Caco-2 (cell line): ENCODE measurements around the gene ABHD5. TPM values are rescaled to one million over a fixed set of nuclear protein-coding genes. Genes with fewer than 3 reads are reported as not detected.

Experiments
- BruUV-seq: library from RNA; stranded (reverse); fragments of 400-500 nt; replicated peaks from 2 replicates; lab custom pipeline; 2021; lab: Mats Ljungman, UMichigan
- CTCF ChIA-PET: fragments of 300-600 bp; sonication (Branson Sonifier 250); formaldehyde crosslinking; loops from one replicate; lab custom pipeline; 2022; ENCODE audit warnings: antibody characterized with exemption; lab: Charles Lee
- POLR2A ChIA-PET: fragments of 300-600 bp; sonication (Branson Sonifier 250); formaldehyde crosslinking; loops from one replicate; lab custom pipeline; 2022; ENCODE audit warnings: antibody characterized with exemption; lab: Charles Lee
- DNase-seq, 2 experiments: peaks; one replicate each; pipeline versions ENCODE4 v3.0.0 to v3.0.0-alpha.2; 2020 to 2022
- H3K27me3 ChIP-seq: replicated peaks from 2 replicates; pipeline ENCODE4 v1.6.0; 2011; ENCODE audit warnings: low read length; ENCODE audit not compliant: control insufficient read depth, insufficient read depth
- H3K36me3 ChIP-seq: 2 replicates; pipeline ENCODE4 v1.5.1; 2011; ENCODE audit warnings: low read length; ENCODE audit not compliant: control insufficient read depth, insufficient read depth
- H3K4me1 ChIP-seq: fragments of 250-450 bp; sonication (Bioruptor Pico); 2 replicates; pipeline ENCODE4 v1.5.1; 2020; ENCODE audit warnings: mild to moderate bottlenecking
- H3K4me3 ChIP-seq: 2 replicates; pipeline ENCODE4 v1.5.1; 2011; ENCODE audit warnings: low read depth, mild to moderate bottlenecking, control low read depth, low read length
- H3K9me3 ChIP-seq: fragments of 250-450 bp; sonication (Bioruptor Pico); 2 replicates; pipeline ENCODE4 v1.5.1; 2020; ENCODE audit warnings: mild to moderate bottlenecking, moderate library complexity
- H3K27ac Mint-ChIP-seq: one replicate; pipeline ENCODE4 v1.8.0; 2022; ENCODE audit warnings: mixed read lengths; ENCODE audit not compliant: unreplicated experiment
- H3K27me3 Mint-ChIP-seq: one replicate; pipeline ENCODE4 v1.8.0; 2022; ENCODE audit warnings: mixed read lengths; ENCODE audit not compliant: insufficient read depth, unreplicated experiment
- H3K36me3 Mint-ChIP-seq: one replicate; pipeline ENCODE4 v1.8.0; 2022; ENCODE audit warnings: mild to moderate bottlenecking, mixed read lengths; ENCODE audit not compliant: insufficient read depth, unreplicated experiment
- H3K4me1 Mint-ChIP-seq: one replicate; pipeline ENCODE4 v1.8.0; 2022; ENCODE audit warnings: low read depth, mixed read lengths; ENCODE audit not compliant: unreplicated experiment
- H3K4me3 Mint-ChIP-seq: one replicate; pipeline ENCODE4 v1.8.0; 2022; ENCODE audit warnings: mild to moderate bottlenecking, moderate library complexity, mixed read lengths; ENCODE audit not compliant: unreplicated experiment
- H3K9me3 Mint-ChIP-seq: one replicate; pipeline ENCODE4 v1.8.0; 2022; ENCODE audit warnings: mixed read lengths; ENCODE audit not compliant: unreplicated experiment
- CTCF ChIP-seq, 2 experiments: fragments of 200-600 bp in 1 of 2; IDR thresholded peaks; 1 replicate in 1 of 2; 2 replicates in 1 of 2; pipeline versions ENCODE4 v1.5.1 to v1.8.0; 2011 to 2022; ENCODE audit warnings: antibody characterized with exemption in 1 of 2, control low read depth in 1 of 2, inconsistent platforms in 1 of 2, low read depth in 1 of 2, low read length in 1 of 2, mild to moderate bottlenecking in 1 of 2, moderate library complexity in 1 of 2; ENCODE audit not compliant: insufficient read depth in 1 of 2, severe bottlenecking in 1 of 2, unreplicated experiment in 1 of 2
- intact Hi-C: fragments of 100-400 bp; cut with micrococcal nuclease; formaldehyde crosslinking; loops from one replicate; pipeline ENCODE4 v1.10.0; 2022; ENCODE audit not compliant: unreplicated experiment
- total RNA-seq: library from RNA; stranded (reverse); gene quantifications from 2 replicates; pipeline ENCODE4 v1.2.3, GENCODE V29; 2022

The ABHD5 gene
- total RNA-seq, 1 experiment from 2014 or later, result 12.3 TPM

- TF ChIP-seq CTCF (IDR thresholded peaks at IDR 0.05; ENCODE audit: insufficient read depth in 1 of 2, low read depth in 1 of 2, low read length in 1 of 2, severe bottlenecking in 1 of 2, unreplicated experiment in 1 of 2), result no peak
- Mint-ChIP-seq H3K27ac (peak overlapping the region; percentile 45), H3K4me3 (no peak overlapping the region), H3K9me3 (peaks cover 8% of the 10 kb centered on the region), H3K36me3 (no peaks in the 10 kb centered on the region), H3K4me1 (peaks cover 31% of the 10 kb centered on the region), H3K27me3 (no peaks in the 10 kb centered on the region)
- H3K4me1 ChIP-seq, result peaks cover 43% of the 10 kb centered on the region
- H3K9me3 ChIP-seq, result no peaks in the 10 kb centered on the region
- no peak for DNase-seq
- ChIA-PET CTCF (no interaction called here), POLR2A (no interaction called here)
- H3K4me3 ChIP-seq, result no peak overlapping the region
- BruUV-seq, result no TSS peak
- H3K27me3 ChIP-seq, result no peaks in the 10 kb centered on the region
- intact Hi-C loops, result loop anchor here (5.0 to 10.0 kb wide), 2 partner anchors 131 to 213 kb away; partner anchors contain the start of gene ANO10
- no peaks in the 10 kb centered on the region for H3K36me3 ChIP-seq
These were observed 64.9 kb downstream of the ABHD5 start for GRCh38 chr3:43755516-43756200.

GRCh38 chr3:43757666-43758321, 67.1 kb downstream of the ABHD5 start:
- Histone ChIP-seq H3K9me3 (no peaks in the 10 kb centered on the region), H3K4me1 (peaks cover 43% of the 10 kb centered on the region), H3K27me3 (no peaks in the 10 kb centered on the region), H3K4me3 (no peak overlapping the region), H3K36me3 (no peaks in the 10 kb centered on the region)
- peaks cover 8% of the 10 kb centered on the region for H3K9me3 Mint-ChIP-seq
- intact Hi-C loops, result loop anchor here (5.0 to 10.0 kb wide), 2 partner anchors 133 to 215 kb away; partner anchors contain the start of gene ANO10
- H3K4me1 Mint-ChIP-seq, result peaks cover 31% of the 10 kb centered on the region
- H3K36me3 Mint-ChIP-seq, result no peaks in the 10 kb centered on the region
- DNase-seq, result peak in 1 of 2 experiments; percentile 33
- H3K4me3 Mint-ChIP-seq, result peak overlapping the region; percentile 41
- peak overlapping the region; percentile 89 for H3K27ac Mint-ChIP-seq
- POLR2A ChIA-PET, result interaction anchor here (0.6 to 0.7 kb wide), 3 partner anchors 8 to 406 kb away, joined by 3 to 15 read pairs (median 3); no protein-coding TSS in a partner anchor
- no TSS peak for BruUV-seq
- no peaks in the 10 kb centered on the region for H3K27me3 Mint-ChIP-seq
- no peak for TF ChIP-seq CTCF (IDR thresholded peaks at IDR 0.05; ENCODE audit: insufficient read depth in 1 of 2, low read depth in 1 of 2, low read length in 1 of 2, severe bottlenecking in 1 of 2, unreplicated experiment in 1 of 2)
- CTCF ChIA-PET, result interaction anchor here (1.8 kb wide), 1 partner anchor 11 kb away, joined by 7 read pairs; no protein-coding TSS in a partner anchor

- Mint-ChIP-seq H3K4me1 (peaks cover 31% of the 10 kb centered on the region), H3K4me3 (peak overlapping the region; percentile 64), H3K27ac (peak overlapping the region; percentile 89), H3K36me3 (no peaks in the 10 kb centered on the region), H3K9me3 (peaks cover 8% of the 10 kb centered on the region), H3K27me3 (no peaks in the 10 kb centered on the region)
- peaks cover 39% of the 10 kb centered on the region for H3K4me1 ChIP-seq
- no peaks in the 10 kb centered on the region for H3K9me3 ChIP-seq
- POLR2A ChIA-PET, result interaction anchor here (0.5 kb wide), 1 partner anchor 59 kb away, joined by 3 read pairs; no protein-coding TSS in a partner anchor
- H3K36me3 ChIP-seq, result no peaks in the 10 kb centered on the region
- TF ChIP-seq CTCF (IDR thresholded peaks at IDR 0.05; ENCODE audit: insufficient read depth in 1 of 2, low read depth in 1 of 2, low read length in 1 of 2, severe bottlenecking in 1 of 2, unreplicated experiment in 1 of 2), result no peak
- no peak for DNase-seq
- H3K27me3 ChIP-seq, result no peaks in the 10 kb centered on the region
- no peak overlapping the region for H3K4me3 ChIP-seq
- intact Hi-C loops, result loop anchor here (1.0 to 10.0 kb wide), 3 partner anchors 67 to 216 kb away; partner anchors contain the start of gene ANO10
- no TSS peak for BruUV-seq
- CTCF ChIA-PET, result interaction anchor here (1.8 kb wide), 1 partner anchor 10 kb away, joined by 7 read pairs; no protein-coding TSS in a partner anchor
These were observed 68.0 kb downstream of the ABHD5 start for GRCh38 chr3:43758592-43759225.
